ENCODE measurements around the gene GNAZ.

Gene GNAZ

DNA sequence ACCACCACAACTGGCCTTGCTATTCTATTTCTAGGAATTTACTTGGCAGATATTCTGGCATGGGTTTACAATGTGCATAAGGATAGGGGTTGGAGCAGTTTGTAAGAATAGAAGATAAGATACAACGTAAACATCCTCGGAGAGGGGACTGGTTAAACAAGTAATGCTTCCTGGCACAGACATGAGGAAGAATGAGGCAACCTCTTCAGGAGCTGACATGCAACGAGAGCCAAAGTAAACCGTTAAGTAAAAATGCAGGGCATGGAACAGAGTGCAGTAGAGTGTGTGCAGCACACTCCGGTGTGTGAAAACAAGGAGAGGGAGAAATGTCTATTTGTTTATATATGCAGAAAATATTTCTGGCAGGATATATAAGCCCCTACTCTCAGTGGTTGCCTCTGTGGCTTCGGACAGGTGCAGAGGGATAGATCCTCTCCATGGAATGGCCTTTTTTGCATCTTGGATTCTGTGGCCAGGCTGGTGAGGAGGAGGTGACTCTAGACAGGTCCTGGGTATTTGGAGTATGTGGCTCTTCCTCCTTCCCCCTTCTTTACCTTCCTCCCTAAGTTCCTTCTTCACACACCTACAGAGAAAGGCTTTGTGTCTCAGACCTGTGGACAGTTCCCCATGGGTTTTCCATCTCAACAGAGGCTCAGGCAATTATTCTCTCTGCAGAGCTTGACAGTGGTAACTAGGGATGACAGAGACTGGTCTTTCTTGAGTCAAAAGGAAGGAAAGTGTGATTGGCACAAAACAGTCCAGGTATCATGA is 77.5 kb downstream of the GNAZ start:
- TF ChIP-seq, protein P1, sequence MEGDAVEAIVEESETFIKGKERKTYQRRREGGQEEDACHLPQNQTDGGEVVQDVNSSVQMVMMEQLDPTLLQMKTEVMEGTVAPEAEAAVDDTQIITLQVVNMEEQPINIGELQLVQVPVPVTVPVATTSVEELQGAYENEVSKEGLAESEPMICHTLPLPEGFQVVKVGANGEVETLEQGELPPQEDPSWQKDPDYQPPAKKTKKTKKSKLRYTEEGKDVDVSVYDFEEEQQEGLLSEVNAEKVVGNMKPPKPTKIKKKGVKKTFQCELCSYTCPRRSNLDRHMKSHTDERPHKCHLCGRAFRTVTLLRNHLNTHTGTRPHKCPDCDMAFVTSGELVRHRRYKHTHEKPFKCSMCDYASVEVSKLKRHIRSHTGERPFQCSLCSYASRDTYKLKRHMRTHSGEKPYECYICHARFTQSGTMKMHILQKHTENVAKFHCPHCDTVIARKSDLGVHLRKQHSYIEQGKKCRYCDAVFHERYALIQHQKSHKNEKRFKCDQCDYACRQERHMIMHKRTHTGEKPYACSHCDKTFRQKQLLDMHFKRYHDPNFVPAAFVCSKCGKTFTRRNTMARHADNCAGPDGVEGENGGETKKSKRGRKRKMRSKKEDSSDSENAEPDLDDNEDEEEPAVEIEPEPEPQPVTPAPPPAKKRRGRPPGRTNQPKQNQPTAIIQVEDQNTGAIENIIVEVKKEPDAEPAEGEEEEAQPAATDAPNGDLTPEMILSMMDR (IDR thresholded peaks at IDR 0.05; ENCODE audit: low read depth, low read length, missing control alignments), result no peak
- no peak overlapping the region for H3K4me3 ChIP-seq (ENCODE audit: low read depth, low read length)
- DNase-seq (ENCODE audit: low read depth), result no peak

DNA sequence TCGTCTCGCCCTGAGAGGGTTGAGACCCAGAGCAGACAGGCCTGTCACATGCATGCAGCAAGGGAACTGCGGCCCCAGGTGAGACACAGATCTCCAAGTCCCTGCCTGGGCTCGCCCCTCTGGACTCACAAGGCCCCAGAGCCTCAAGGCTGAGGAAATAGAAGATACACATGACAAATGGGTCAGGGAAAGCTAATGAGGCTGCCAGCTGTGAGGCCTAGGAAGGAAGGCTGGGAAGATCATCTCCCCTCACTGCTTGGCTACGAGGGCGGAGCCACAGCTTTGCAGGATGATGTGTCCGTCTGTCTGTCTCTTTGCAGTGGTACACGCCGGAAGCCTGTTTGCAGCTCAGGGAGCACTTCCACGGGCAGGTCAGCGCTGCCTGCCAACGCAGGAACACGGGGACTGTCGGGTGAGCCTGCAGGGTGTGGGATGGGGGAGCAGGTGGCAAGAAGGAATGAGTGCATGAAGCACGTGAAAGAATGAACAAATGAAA is 79.5 kb downstream of the GNAZ start:
- DNase-seq (ENCODE audit: low read depth), result no peak
- TF ChIP-seq, protein P1 (IDR thresholded peaks at IDR 0.05; ENCODE audit: low read depth, low read length, missing control alignments), result no peak
- no peak overlapping the region for H3K4me3 ChIP-seq (ENCODE audit: low read depth, low read length)

DNA sequence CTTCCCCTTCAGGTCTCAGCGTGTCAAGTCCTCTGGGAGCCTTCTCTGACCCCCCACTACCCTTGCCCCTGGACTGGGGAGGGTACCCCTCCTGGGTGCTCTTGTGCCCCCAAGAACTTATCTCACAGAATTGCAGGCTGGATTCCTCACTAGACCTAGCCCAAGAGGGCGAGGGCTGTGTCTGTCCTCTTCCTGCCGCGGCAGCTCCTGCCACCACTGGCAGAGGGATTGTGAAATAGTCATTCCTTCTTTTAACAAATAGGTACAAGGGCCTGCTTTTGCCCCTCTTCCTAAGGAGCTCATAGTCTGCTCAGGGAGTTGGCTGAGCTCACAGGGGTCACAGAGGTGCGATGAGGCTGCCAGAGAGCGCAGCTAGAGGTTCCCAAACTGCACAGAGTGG is 80.4 kb downstream of the GNAZ start:
- H3K4me3 ChIP-seq (ENCODE audit: low read depth, low read length), result no peak overlapping the region
- TF ChIP-seq, protein P1 (IDR thresholded peaks at IDR 0.05; ENCODE audit: low read depth, low read length, missing control alignments), result no peak
- no peak for DNase-seq (ENCODE audit: low read depth)

DNA sequence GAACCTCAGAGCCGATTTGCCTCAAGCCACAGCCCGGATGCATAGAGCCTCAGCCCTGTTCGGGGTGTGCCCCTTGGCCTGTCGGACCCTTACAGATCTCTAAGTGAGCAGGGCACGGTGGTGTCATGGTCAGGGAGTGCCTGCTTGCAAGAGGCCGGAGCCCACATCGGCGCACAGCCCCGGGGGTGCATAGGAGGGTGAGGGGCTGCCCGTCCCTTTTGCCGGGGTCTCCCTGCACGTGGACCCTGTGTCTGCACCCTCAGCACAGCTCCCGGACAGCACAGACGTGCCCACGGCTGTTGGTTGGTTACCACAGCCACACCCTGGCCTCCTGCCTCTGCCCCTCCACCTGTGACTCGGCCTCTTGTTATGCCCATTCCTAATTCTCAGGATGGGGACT is 81.5 kb downstream of the GNAZ start:
- no peak for DNase-seq (ENCODE audit: low read depth)
- H3K4me3 ChIP-seq (ENCODE audit: low read depth, low read length), result no peak overlapping the region
- TF ChIP-seq, protein P1 (IDR thresholded peaks at IDR 0.05; ENCODE audit: low read depth, low read length, missing control alignments), result no peak

DNA sequence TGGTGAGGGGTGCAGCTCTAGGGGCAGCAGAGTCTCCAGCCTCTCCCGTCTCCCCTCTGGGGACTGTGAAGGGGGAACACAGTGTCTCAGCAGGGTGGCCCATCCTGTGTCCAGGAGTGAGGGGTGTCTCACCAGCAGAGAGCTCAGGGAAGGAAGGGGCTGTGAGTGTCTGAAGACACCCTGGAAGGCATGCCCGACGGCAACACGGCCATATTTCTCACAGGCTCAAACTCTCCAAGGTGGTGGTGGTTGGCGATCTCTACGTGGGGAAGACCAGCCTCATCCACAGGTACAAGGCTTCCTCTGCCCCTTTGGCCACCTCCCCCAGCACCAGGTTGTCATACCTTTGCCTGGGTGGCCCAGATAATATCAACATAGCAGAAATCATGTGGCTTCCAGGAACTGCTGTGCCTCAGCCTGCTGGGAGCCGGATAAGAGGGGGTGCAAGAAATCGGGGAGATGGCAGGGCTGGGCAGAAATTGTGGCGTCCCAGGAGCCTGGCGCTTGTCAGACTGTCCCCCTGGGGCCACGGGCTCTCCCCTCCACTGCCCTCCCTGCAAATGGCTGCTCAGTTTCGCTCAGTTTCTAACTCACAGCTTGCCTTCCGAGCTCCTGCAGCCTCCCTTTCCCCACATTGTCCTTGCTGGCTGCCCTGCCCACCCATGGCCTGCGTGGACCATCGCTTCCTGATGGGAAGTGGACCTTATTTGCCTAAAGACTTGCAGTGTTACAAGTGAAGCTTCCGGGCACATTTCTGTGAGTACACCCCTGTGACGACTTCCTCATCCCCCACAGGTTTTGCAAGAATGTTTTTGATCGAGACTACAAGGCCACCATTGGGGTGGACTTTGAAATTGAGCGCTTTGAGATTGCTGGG is 82.2 kb downstream of the GNAZ start:
- TF ChIP-seq, protein P1 (IDR thresholded peaks at IDR 0.05; ENCODE audit: low read depth, low read length, missing control alignments), result no peak
- DNase-seq (ENCODE audit: low read depth), result no peak
- H3K4me3 ChIP-seq (ENCODE audit: low read depth, low read length), result no peak overlapping the region

DNA sequence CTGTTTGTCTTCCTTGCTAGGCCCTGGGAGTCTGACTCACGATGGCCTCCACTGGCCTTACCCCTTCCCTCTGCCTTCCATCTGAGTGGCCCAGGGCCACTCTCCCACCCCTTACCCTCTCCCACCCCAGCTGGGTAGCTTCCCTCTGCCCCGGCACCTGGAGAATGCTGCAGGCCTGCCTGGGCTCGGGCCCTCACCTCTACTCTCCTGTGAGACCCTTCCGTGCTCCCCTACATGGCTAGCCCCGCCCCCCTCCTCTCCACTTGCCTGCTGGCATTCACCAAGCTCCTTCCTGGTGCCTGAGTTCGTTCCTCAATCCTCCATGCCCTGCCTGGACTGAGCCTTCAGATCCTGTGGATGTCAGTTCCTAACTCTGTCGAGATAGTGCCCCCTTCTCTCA is 83.7 kb downstream of the GNAZ start:
- TF ChIP-seq, protein P1 (IDR thresholded peaks at IDR 0.05; ENCODE audit: low read depth, low read length, missing control alignments), result no peak
- no peak for DNase-seq (ENCODE audit: low read depth)
- no peak overlapping the region for H3K4me3 ChIP-seq (ENCODE audit: low read depth, low read length)

Measured in GM12864 (cell line).